GM12873 (cell line): ENCODE data around the gene RHBDL2.

Experiments used
- TF ChIP-seq, protein P1 (sequence below): IDR thresholded peaks from 2 replicates; pipeline ENCODE4 v1.5.1; 2012; ENCODE audit warnings: low read depth, mild to moderate bottlenecking, moderate library complexity, low read length, control low read depth; ENCODE audit not compliant: insufficient read depth; ENCODE audit errors: missing control alignments

The RHBDL2 gene

DNA sequence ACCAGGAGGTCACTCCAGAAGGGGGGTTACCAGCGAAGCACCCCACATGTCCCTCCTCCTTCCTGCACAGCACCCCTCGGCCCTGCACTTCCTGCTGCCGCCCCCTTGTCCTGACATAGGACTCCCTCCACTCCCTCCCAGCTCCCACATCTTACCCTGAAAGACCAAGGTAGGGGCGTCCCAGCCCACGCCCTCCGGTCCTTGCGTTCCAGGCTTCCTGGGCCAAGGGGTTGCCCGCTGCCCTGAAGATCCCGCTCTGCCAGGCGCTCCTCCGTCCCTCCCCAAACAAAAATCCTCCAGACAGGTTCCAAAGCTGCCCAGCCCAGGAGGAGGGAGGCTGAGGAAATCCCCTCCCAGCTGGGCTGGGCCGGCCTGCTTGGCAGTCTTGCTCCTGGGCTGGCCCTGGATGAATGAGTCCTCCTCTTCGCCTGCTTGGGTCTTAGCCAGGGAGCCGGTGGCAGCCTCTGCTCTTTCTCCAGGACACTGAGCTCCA, at the start of gene RHBDL2:
TSS of gene RHBDL2 (minus strand) at position 304 of the 493 bp plus-strand sequence. CDS start 22,618 bp downstream, outside the sequence.
- TF ChIP-seq, protein P1, sequence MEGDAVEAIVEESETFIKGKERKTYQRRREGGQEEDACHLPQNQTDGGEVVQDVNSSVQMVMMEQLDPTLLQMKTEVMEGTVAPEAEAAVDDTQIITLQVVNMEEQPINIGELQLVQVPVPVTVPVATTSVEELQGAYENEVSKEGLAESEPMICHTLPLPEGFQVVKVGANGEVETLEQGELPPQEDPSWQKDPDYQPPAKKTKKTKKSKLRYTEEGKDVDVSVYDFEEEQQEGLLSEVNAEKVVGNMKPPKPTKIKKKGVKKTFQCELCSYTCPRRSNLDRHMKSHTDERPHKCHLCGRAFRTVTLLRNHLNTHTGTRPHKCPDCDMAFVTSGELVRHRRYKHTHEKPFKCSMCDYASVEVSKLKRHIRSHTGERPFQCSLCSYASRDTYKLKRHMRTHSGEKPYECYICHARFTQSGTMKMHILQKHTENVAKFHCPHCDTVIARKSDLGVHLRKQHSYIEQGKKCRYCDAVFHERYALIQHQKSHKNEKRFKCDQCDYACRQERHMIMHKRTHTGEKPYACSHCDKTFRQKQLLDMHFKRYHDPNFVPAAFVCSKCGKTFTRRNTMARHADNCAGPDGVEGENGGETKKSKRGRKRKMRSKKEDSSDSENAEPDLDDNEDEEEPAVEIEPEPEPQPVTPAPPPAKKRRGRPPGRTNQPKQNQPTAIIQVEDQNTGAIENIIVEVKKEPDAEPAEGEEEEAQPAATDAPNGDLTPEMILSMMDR = no peak

DNA sequence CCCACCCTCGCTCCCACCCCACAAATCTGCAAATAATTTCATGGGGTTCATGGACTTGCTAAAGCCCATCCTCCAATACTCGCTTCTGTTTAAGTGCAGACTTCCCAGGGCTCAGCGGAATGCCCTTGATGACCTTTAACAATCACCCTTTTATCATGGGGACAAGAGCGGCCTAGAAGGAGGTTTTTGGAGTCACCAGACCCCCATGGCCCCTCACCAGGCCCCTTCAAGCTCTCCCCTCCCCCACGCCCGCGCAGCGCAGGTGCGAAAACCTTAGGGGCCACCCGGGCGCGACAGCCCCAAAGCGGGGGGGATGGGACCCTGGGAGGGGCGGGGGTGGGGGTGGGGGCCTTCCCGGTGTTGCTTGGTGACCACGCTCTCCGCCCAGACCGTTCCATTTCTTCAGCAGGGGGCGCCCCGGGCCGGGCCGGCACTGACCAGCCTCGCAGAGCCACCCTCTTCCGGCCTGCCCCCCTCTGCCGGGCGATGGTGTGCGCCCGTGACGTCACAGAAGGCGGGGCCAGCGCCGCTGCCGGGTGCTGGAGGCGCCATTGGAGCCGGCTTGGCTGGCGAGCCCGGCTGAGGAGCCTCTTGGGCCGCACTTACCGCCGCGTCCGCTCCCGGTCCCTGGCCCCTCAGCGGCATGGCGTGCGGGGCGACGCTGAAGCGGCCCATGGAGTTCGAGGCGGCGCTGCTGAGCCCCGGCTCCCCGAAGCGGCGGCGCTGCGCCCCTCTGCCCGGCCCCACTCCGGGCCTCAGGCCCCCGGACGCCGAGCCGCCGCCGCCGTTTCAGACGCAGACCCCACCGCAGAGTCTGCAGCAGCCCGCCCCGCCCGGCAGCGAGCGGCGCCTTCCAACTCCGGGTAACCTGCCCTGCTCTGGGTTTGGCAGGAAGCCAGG, 49.4 kb upstream of the RHBDL2 start, which contains the start of gene AKIRIN1:
TSS of gene AKIRIN1 (plus strand) at position 539 of the 900 bp plus-strand sequence. CDS start at position 644, 105 bp downstream.
- TF ChIP-seq, protein P1 = no peak

DNA sequence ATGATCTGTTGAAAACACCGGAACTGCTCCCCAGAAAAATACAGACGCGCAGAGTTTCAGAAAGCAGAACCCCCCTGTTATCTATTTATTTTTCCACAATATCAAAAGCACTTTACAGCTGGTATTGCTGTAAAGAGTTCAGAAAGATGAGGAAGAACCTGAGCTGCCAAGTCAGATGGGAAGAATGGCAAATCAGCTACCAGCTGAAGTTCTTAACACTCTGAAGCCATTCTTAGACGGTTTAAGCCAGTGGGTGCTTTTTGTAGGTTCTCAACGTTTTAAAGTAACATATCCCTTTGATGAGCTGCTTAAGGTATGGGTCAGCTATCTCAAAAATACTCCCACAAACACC, 48.7 kb upstream of the RHBDL2 start:
- TF ChIP-seq, protein P1 = no peak

DNA sequence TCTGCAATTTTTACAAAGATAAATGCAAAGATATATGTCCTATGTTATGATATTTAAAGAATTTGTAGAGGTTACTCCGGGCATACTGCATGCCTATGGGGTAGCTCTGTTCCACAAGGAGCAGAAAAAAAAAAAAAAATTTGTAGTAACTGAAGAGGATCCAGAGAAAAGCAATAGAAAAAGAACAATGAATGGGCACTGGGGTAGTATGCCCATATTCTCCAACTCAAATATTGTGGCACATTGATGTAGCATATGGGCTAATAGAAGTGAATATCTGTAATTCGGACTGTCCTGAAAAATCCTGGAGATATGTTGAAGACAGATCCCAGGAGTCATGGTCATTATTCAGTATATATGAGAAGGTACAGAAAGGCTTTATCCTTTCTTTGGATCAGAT, 48.3 kb upstream of the RHBDL2 start:
- TF ChIP-seq, protein P1 = no peak

GRCh38 chr1:38973659-38974437, 32.2 kb upstream of the RHBDL2 start:
- TF ChIP-seq, protein P1 = no peak

- TF ChIP-seq, protein P1 = peak; percentile 53
Observed at GRCh38 chr1:38964140-38964548, 22.5 kb upstream of the RHBDL2 start.

GRCh38 chr1:38962560-38962959, 20.9 kb upstream of the RHBDL2 start:
- TF ChIP-seq, protein P1 = no peak
